IMR-90 (cell line): ENCODE results near the gene PTPRN2. TPM values are rescaled to one million over a fixed set of nuclear protein-coding genes. Genes with fewer than 3 reads are reported as not detected.

Experiments used
- ATAC-seq: fragments of 200-7000 bp; cut with Tn5 transposase; 2 replicates; pipeline ENCODE4 v1.9.1; 2020; ENCODE audit warnings: low read depth, mild to moderate bottlenecking, moderate library complexity
- BruUV-seq: library from RNA; stranded (reverse); fragments of 400-500 nt; replicated peaks from 2 replicates; lab custom pipeline; 2021; lab: Mats Ljungman, UMichigan
- CTCF ChIA-PET: fragments of 300-600 bp; formaldehyde crosslinking; extraction: SDS; loops from one replicate; lab custom pipeline; 2021; ENCODE audit warnings: antibody characterized with exemption; lab: Yijun Ruan, JAX
- POLR2A ChIA-PET: fragments of 300-600 bp; sonication (Branson Sonifier 250); formaldehyde crosslinking; loops from one replicate; lab custom pipeline; 2022; ENCODE audit warnings: antibody characterized with exemption; ENCODE audit not compliant: unreplicated experiment; lab: Charles Lee
- DNase-seq: peaks from one replicate; pipeline ENCODE4 v3.0.0; 2013
- H2AFZ ChIP-seq: replicated peaks from 2 replicates; pipeline ENCODE3; 2013; ENCODE audit warnings: low read length, mild to moderate bottlenecking; ENCODE audit not compliant: poor library complexity
- H2AK5ac ChIP-seq: 2 replicates; pipeline ENCODE4 v1.6.1; 2013; ENCODE audit warnings: low read depth, low read length, inconsistent platforms
- H2AK9ac ChIP-seq: replicated peaks from 2 replicates; pipeline ENCODE3; 2013; ENCODE audit warnings: mild to moderate bottlenecking, low read depth, low read length, moderate library complexity; ENCODE audit not compliant: poor library complexity
- H2BK120ac ChIP-seq: 2 replicates; pipeline ENCODE4 v1.6.1; 2013; ENCODE audit warnings: low read depth, low read length, inconsistent platforms
- H2BK15ac ChIP-seq: 3 replicates; pipeline ENCODE4 v1.6.1; 2013; ENCODE audit warnings: low read depth, low read length, inconsistent platforms
- H2BK20ac ChIP-seq: 2 replicates; pipeline ENCODE4 v1.6.1; 2013; ENCODE audit warnings: low read depth, mild to moderate bottlenecking, inconsistent platforms, low read length, moderate library complexity
- H2BK5ac ChIP-seq: 2 replicates; pipeline ENCODE4 v1.6.1; 2013; ENCODE audit warnings: mild to moderate bottlenecking, low read depth, low read length, inconsistent platforms; ENCODE audit not compliant: poor library complexity, severe bottlenecking
- H3K14ac ChIP-seq: replicated peaks from 2 replicates; pipeline ENCODE4 v1.6.1; 2013; ENCODE audit warnings: low read depth, low read length, inconsistent platforms
- H3K18ac ChIP-seq: 2 replicates; pipeline ENCODE4 v1.6.1; 2013; ENCODE audit warnings: low read depth, low read length, control low read depth
- H3K23ac ChIP-seq: 2 replicates; pipeline ENCODE4 v1.6.1; 2013; ENCODE audit warnings: low read depth, low read length, inconsistent platforms
- H3K27ac ChIP-seq: 2 replicates; pipeline ENCODE4 v1.5.1; 2013; ENCODE audit warnings: mild to moderate bottlenecking, control low read depth, low read length; ENCODE audit not compliant: insufficient read depth
- H3K27me3 ChIP-seq: 2 replicates; pipeline ENCODE4 v1.6.1; 2013; ENCODE audit warnings: low read length; ENCODE audit not compliant: control insufficient read depth, insufficient read depth
- H3K36me3 ChIP-seq: 2 replicates; pipeline ENCODE4 v1.6.1; 2013; ENCODE audit warnings: low read length, mixed read lengths; ENCODE audit not compliant: control insufficient read depth, insufficient read depth
- H3K4ac ChIP-seq: 2 replicates; pipeline ENCODE4 v1.6.1; 2013; ENCODE audit warnings: low read depth, low read length, inconsistent platforms
- H3K4me1 ChIP-seq: 2 replicates; pipeline ENCODE4 v1.6.1; 2013; ENCODE audit warnings: low read length, mixed read lengths; ENCODE audit not compliant: control insufficient read depth, insufficient read depth
- H3K4me2 ChIP-seq: 2 replicates; pipeline ENCODE4 v1.6.1; 2013; ENCODE audit warnings: low read depth, mild to moderate bottlenecking, control low read depth, low read length, moderate library complexity
- H3K4me3 ChIP-seq: 2 replicates; pipeline ENCODE4 v1.5.1; 2013; ENCODE audit warnings: low read depth, mild to moderate bottlenecking, control low read depth, low read length, moderate library complexity; ENCODE audit not compliant: insufficient read depth
- H3K56ac ChIP-seq: 2 replicates; pipeline ENCODE4 v1.6.1; 2013; ENCODE audit warnings: low read length, inconsistent platforms; ENCODE audit not compliant: insufficient read depth; ENCODE audit errors: extremely low read depth
- H3K79me1 ChIP-seq, 2 experiments: 2 replicates each; pipeline ENCODE4 v1.6.1; 2013; ENCODE audit warnings: low read length in 2 of 2, inconsistent platforms in 1 of 2, low read depth in 1 of 2
- H3K9ac ChIP-seq: 2 replicates; pipeline ENCODE4 v1.6.1; 2013; ENCODE audit warnings: low read depth, low read length, control low read depth
- H3K9me1 ChIP-seq: 2 replicates; pipeline ENCODE4 v1.6.1; 2013; ENCODE audit warnings: low read length, inconsistent platforms; ENCODE audit not compliant: insufficient read depth
- H3K9me3 ChIP-seq: 2 replicates; pipeline ENCODE4 v1.6.1; 2013; ENCODE audit warnings: low read length; ENCODE audit not compliant: control insufficient read depth, insufficient read depth
- H4K20me1 ChIP-seq: 2 replicates; pipeline ENCODE4 v1.6.1; 2013; ENCODE audit warnings: low read length, inconsistent platforms; ENCODE audit not compliant: insufficient read depth
- H4K5ac ChIP-seq: 2 replicates; pipeline ENCODE4 v1.6.1; 2013; ENCODE audit warnings: mild to moderate bottlenecking, low read depth, low read length, control low read depth
- H4K8ac ChIP-seq, 2 experiments: 2 replicates each; pipeline ENCODE4 v1.6.1; 2013; ENCODE audit warnings: low read depth in 2 of 2, low read length in 2 of 2, control low read depth in 1 of 2, inconsistent platforms in 1 of 2
- H4K91ac ChIP-seq: 2 replicates; pipeline ENCODE4 v1.6.1; 2013; ENCODE audit warnings: low read depth, low read length, inconsistent platforms; ENCODE audit not compliant: insufficient read depth
- BHLHE40 ChIP-seq: fragments of 150-350 bp; IDR thresholded peaks from 2 replicates; pipeline ENCODE4 v1.6.1; 2016; ENCODE audit warnings: mild to moderate bottlenecking, low read depth, low read length
- CEBPB ChIP-seq: IDR thresholded peaks from 2 replicates; pipeline ENCODE4 v1.6.1; 2012; ENCODE audit warnings: low read depth, low read length, improper control_type of control experiment
- CHD1 ChIP-seq: IDR thresholded peaks from 2 replicates; pipeline ENCODE4 v1.6.1; 2012; ENCODE audit warnings: low read depth, low read length, improper control_type of control experiment
- FOS ChIP-seq: fragments of 150-350 bp; IDR thresholded peaks from 2 replicates; pipeline ENCODE4 v1.6.1; 2016; ENCODE audit warnings: low read depth, low read length
- MAFK ChIP-seq: IDR thresholded peaks from 2 replicates; pipeline ENCODE4 v1.6.1; 2012; ENCODE audit warnings: low read depth, low read length, improper control_type of control experiment
- MAZ ChIP-seq: IDR thresholded peaks from 2 replicates; pipeline ENCODE4 v1.6.1; 2012; ENCODE audit warnings: low read depth, mild to moderate bottlenecking, low read length, improper control_type of control experiment, moderate library complexity, borderline replicate concordance
- MXI1 ChIP-seq: IDR thresholded peaks from 2 replicates; pipeline ENCODE4 v1.6.1; 2012; ENCODE audit warnings: low read depth, mild to moderate bottlenecking, low read length, moderate library complexity, borderline replicate concordance
- NFE2L2 ChIP-seq: fragments of 150-350 bp; IDR thresholded peaks from 2 replicates; pipeline ENCODE4 v1.6.1; 2016; ENCODE audit warnings: low read depth, mild to moderate bottlenecking, low read length
- POLR2A ChIP-seq: IDR thresholded peaks from 2 replicates; pipeline ENCODE4 v1.6.1; 2012; ENCODE audit warnings: mild to moderate bottlenecking, low read depth, low read length
- RAD21 ChIP-seq: IDR thresholded peaks from 2 replicates; pipeline ENCODE4 v1.6.1; 2012; ENCODE audit warnings: low read length, improper control_type of control experiment
- RCOR1 ChIP-seq: IDR thresholded peaks from 2 replicates; pipeline ENCODE4 v1.6.1; 2012; ENCODE audit warnings: mild to moderate bottlenecking, low read length, improper control_type of control experiment; ENCODE audit not compliant: insufficient replicate concordance
- RFX5 ChIP-seq: IDR thresholded peaks from 2 replicates; pipeline ENCODE4 v1.8.0; 2012; ENCODE audit warnings: low read depth, mild to moderate bottlenecking, low read length, moderate library complexity
- SMC3 ChIP-seq: fragments of 150-350 bp; IDR thresholded peaks from 2 replicates; pipeline ENCODE4 v1.6.1; 2016; ENCODE audit warnings: low read depth, mild to moderate bottlenecking, antibody characterized with exemption, low read length, moderate library complexity
- WGBS, 2 experiments: methylation state at CpG; one replicate each; pipeline versions ENCODE4 v1.1.5 to v1.1.7; 2013; ENCODE audit warnings: missing lambda C conversion rate in 2 of 2; ENCODE audit not compliant: insufficient read length in 1 of 2; ENCODE audit errors: extremely low coverage in 2 of 2; 5-methylcytosine and 5-hydroxymethylcytosine counted together
- dilution Hi-C: fragments of 300-500 bp; cut with HindIII; formaldehyde crosslinking; loops from one replicate; pipeline ENCODE4 v1.14.3; 2018; ENCODE audit warnings: low sequenced_read_pairs; ENCODE audit not compliant: unreplicated experiment
- in situ Hi-C: fragments of 300-500 bp; cut with MboI; formaldehyde crosslinking; loops from 3 replicates; pipeline ENCODE4 v1.14.3; 2019; ENCODE audit warnings: low sequenced_read_pairs, inconsistent platforms, mixed read lengths
- intact Hi-C: fragments of 100-400 bp; cut with micrococcal nuclease; formaldehyde crosslinking; loops from 2 replicates; pipeline ENCODE4 v1.10.0; 2022
- polyA plus RNA-seq, 3 experiments: library from polyadenylated mRNA; depleted of rRNA; stranded (reverse); fragments of >200 nt; gene quantifications; 2 replicates each; pipeline ENCODE4 v1.2.3, GENCODE V29; 2012; ENCODE audit warnings: low replicate concordance in 1 of 3
- total RNA-seq: library from RNA; depleted of rRNA; stranded (reverse); fragments of >200 nt; gene quantifications from 2 replicates; pipeline ENCODE4 v1.2.3, GENCODE V29; 2012
- TF ChIP-seq, protein P1 (sequence below): conservative IDR thresholded peaks from 2 replicates; pipeline ENCODE4 v1.5.1; 2012; ENCODE audit warnings: mild to moderate bottlenecking, low read depth, low read length, improper control_type of control experiment
- TF ChIP-seq, protein P2 (sequence below): fragments of 150-350 bp; IDR thresholded peaks from 2 replicates; pipeline ENCODE4 v1.6.1; 2017; ENCODE audit warnings: mild to moderate bottlenecking, antibody characterized with exemption, low read length, low read depth
- TF ChIP-seq, protein P3 (sequence below): fragments of 150-350 bp; IDR thresholded peaks from 2 replicates; pipeline ENCODE4 v1.6.1; 2016; ENCODE audit warnings: low read depth, mild to moderate bottlenecking, low read length, moderate library complexity, borderline replicate concordance

The PTPRN2 gene
- total and polyA plus RNA-seq, 2 of the 4 experiments (the other 2 are of a cell fraction), result 0.03 TPM; not detected in 1

DNA sequence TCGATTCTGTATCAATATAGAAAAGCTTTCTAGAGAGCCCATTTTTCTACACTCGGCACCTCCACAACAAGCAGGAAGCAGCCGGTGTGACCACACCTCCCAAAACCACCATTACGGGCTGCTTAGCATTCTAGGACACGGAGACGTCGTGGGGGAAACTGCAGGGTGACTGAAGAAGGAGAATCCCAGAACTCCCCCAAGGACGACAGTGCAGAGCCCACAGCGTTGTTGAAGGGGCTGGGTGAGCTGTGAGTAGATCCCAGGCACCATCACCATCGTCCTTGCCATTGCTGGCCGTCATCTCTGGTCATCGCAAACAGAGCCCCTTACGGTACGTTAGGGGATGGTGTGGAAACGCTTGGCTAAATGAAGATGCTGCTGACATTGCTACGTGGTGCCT, 351.8 kb downstream of the PTPRN2 start:
- Histone ChIP-seq H3K4me1 (no peaks in the 10 kb centered on the region), H2BK5ac (no peak overlapping the region), H3K9me1 (no peaks in the 10 kb centered on the region), H2AFZ (no peak overlapping the region), H3K27me3 (no peaks in the 10 kb centered on the region), H3K23ac (no peak overlapping the region), H4K8ac (no peak overlapping the region), H3K9me3 (peaks cover 29% of the 10 kb centered on the region), H3K56ac (no peak overlapping the region), H3K27ac (no peak overlapping the region), H2BK120ac (no peak overlapping the region), H3K36me3 (no peaks in the 10 kb centered on the region), H4K5ac (no peak overlapping the region), H3K79me1 (no peaks in the 10 kb centered on the region), H3K14ac (no peak overlapping the region), H3K4me3 (no peak overlapping the region), H3K9ac (no peak overlapping the region), H3K18ac (no peak overlapping the region), H4K91ac (no peak overlapping the region), H2AK9ac (no peak overlapping the region), H2AK5ac (no peak overlapping the region), H3K4me2 (no peak overlapping the region), H2BK20ac (no peak overlapping the region), H3K4ac (no peak overlapping the region), H4K20me1 (no peaks in the 10 kb centered on the region), H2BK15ac (no peak overlapping the region)
- POLR2A ChIA-PET, result no interaction called here
- ATAC-seq (no peak), DNase-seq (no peak)
- CTCF ChIA-PET, result no interaction called here
- WGBS, 2 experiments, result 60% methylated on average over 2 of the region's 16 CpGs; no CpG with 5 or more reads in 1 of the 2 experiments
- dilution Hi-C loops (no loop called here), intact Hi-C loops (no loop called here), in situ Hi-C loops (no loop called here)
- no TSS peak for BruUV-seq
- TF ChIP-seq, protein P1, sequence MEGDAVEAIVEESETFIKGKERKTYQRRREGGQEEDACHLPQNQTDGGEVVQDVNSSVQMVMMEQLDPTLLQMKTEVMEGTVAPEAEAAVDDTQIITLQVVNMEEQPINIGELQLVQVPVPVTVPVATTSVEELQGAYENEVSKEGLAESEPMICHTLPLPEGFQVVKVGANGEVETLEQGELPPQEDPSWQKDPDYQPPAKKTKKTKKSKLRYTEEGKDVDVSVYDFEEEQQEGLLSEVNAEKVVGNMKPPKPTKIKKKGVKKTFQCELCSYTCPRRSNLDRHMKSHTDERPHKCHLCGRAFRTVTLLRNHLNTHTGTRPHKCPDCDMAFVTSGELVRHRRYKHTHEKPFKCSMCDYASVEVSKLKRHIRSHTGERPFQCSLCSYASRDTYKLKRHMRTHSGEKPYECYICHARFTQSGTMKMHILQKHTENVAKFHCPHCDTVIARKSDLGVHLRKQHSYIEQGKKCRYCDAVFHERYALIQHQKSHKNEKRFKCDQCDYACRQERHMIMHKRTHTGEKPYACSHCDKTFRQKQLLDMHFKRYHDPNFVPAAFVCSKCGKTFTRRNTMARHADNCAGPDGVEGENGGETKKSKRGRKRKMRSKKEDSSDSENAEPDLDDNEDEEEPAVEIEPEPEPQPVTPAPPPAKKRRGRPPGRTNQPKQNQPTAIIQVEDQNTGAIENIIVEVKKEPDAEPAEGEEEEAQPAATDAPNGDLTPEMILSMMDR, result no peak
- TF ChIP-seq MAFK (no peak), BHLHE40 (no peak), NFE2L2 (no peak), CHD1 (no peak), SMC3 (no peak), MXI1 (no peak), CEBPB (no peak), POLR2A (no peak), RAD21 (no peak), FOS (no peak), MAZ (no peak), RFX5 (no peak), RCOR1 (no peak)
- TF ChIP-seq, protein P2, sequence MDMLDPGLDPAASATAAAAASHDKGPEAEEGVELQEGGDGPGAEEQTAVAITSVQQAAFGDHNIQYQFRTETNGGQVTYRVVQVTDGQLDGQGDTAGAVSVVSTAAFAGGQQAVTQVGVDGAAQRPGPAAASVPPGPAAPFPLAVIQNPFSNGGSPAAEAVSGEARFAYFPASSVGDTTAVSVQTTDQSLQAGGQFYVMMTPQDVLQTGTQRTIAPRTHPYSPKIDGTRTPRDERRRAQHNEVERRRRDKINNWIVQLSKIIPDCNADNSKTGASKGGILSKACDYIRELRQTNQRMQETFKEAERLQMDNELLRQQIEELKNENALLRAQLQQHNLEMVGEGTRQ, result no peak
- TF ChIP-seq, protein P3, sequence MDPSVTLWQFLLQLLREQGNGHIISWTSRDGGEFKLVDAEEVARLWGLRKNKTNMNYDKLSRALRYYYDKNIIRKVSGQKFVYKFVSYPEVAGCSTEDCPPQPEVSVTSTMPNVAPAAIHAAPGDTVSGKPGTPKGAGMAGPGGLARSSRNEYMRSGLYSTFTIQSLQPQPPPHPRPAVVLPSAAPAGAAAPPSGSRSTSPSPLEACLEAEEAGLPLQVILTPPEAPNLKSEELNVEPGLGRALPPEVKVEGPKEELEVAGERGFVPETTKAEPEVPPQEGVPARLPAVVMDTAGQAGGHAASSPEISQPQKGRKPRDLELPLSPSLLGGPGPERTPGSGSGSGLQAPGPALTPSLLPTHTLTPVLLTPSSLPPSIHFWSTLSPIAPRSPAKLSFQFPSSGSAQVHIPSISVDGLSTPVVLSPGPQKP, result no peak
